ENCODE measurements around the gene TSC22D2.

The TSC22D2 gene

GRCh38 chr3:150391161-150391560 is 16.9 kb upstream of the TSC22D2 start:
- ATAC-seq (ENCODE audit: low read depth) = peak; percentile 61
- Histone ChIP-seq H3K9me3 (ENCODE audit: severe bottlenecking) (no peaks in the 10 kb centered on the region), H3K27ac (ENCODE audit: poor library complexity, severe bottlenecking) (no peak overlapping the region), H3K27me3 (ENCODE audit: insufficient read depth, poor library complexity, severe bottlenecking) (no peaks in the 10 kb centered on the region), H3K36me3 (ENCODE audit: low read depth) (no peaks in the 10 kb centered on the region), H3K4me1 (ENCODE audit: insufficient read depth, poor library complexity, severe bottlenecking) (peaks cover 10% of the 10 kb centered on the region), H3K4me3 (ENCODE audit: severe bottlenecking) (no peak overlapping the region)
- TF ChIP-seq CTCF (IDR thresholded peaks at IDR 0.05; ENCODE audit: poor library complexity, severe bottlenecking) = no peak
- DNase-seq (ENCODE audit: low spot score) = no peak

GRCh38 chr3:150393745-150394144 is 14.4 kb upstream of the TSC22D2 start:
- ATAC-seq (ENCODE audit: low read depth) = no peak
- Histone ChIP-seq H3K9me3 (ENCODE audit: severe bottlenecking) (no peaks in the 10 kb centered on the region), H3K27ac (ENCODE audit: poor library complexity, severe bottlenecking) (no peak overlapping the region), H3K27me3 (ENCODE audit: insufficient read depth, poor library complexity, severe bottlenecking) (no peaks in the 10 kb centered on the region), H3K4me1 (ENCODE audit: insufficient read depth, poor library complexity, severe bottlenecking) (peaks cover 10% of the 10 kb centered on the region), H3K36me3 (ENCODE audit: low read depth) (no peaks in the 10 kb centered on the region), H3K4me3 (ENCODE audit: severe bottlenecking) (no peak overlapping the region)
- no peak for TF ChIP-seq CTCF (IDR thresholded peaks at IDR 0.05; ENCODE audit: poor library complexity, severe bottlenecking)
- no peak for DNase-seq (ENCODE audit: low spot score)

- H3K4me3 ChIP-seq (ENCODE audit: severe bottlenecking) = no peak overlapping the region
- no peak overlapping the region for H3K27ac ChIP-seq (ENCODE audit: poor library complexity, severe bottlenecking)
- ATAC-seq (ENCODE audit: low read depth) = no peak
Measured at GRCh38 chr3:150394606-150395005, 13.5 kb upstream of the TSC22D2 start.

GRCh38 chr3:150396491-150396890 is 11.6 kb upstream of the TSC22D2 start:
- Histone ChIP-seq H3K36me3 (ENCODE audit: low read depth) (no peaks in the 10 kb centered on the region), H3K9me3 (ENCODE audit: severe bottlenecking) (no peaks in the 10 kb centered on the region), H3K27ac (ENCODE audit: poor library complexity, severe bottlenecking) (no peak overlapping the region), H3K4me1 (ENCODE audit: insufficient read depth, poor library complexity, severe bottlenecking) (peaks cover 10% of the 10 kb centered on the region), H3K4me3 (ENCODE audit: severe bottlenecking) (no peak overlapping the region), H3K27me3 (ENCODE audit: insufficient read depth, poor library complexity, severe bottlenecking) (no peaks in the 10 kb centered on the region)
- no peak for DNase-seq (ENCODE audit: low spot score)
- ATAC-seq (ENCODE audit: low read depth) = no peak
- TF ChIP-seq CTCF (IDR thresholded peaks at IDR 0.05; ENCODE audit: poor library complexity, severe bottlenecking) = no peak

More at GRCh38 chr3:150394606-150395005, 13.5 kb upstream of the TSC22D2 start:
- no peaks in the 10 kb centered on the region for H3K27me3 ChIP-seq (ENCODE audit: insufficient read depth, poor library complexity, severe bottlenecking)
- DNase-seq (ENCODE audit: low spot score) = no peak
- TF ChIP-seq CTCF (IDR thresholded peaks at IDR 0.05; ENCODE audit: poor library complexity, severe bottlenecking) = no peak
- no peaks in the 10 kb centered on the region for H3K36me3 ChIP-seq (ENCODE audit: low read depth)
- peaks cover 10% of the 10 kb centered on the region for H3K4me1 ChIP-seq (ENCODE audit: insufficient read depth, poor library complexity, severe bottlenecking)
- no peaks in the 10 kb centered on the region for H3K9me3 ChIP-seq (ENCODE audit: severe bottlenecking)

- H3K27ac ChIP-seq (ENCODE audit: poor library complexity, severe bottlenecking) = no peak overlapping the region
Measured at GRCh38 chr3:150396956-150397550, 11.0 kb upstream of the TSC22D2 start.

More at GRCh38 chr3:150396956-150397550, 11.0 kb upstream of the TSC22D2 start:
- Histone ChIP-seq H3K27me3 (ENCODE audit: insufficient read depth, poor library complexity, severe bottlenecking) (no peaks in the 10 kb centered on the region), H3K4me1 (ENCODE audit: insufficient read depth, poor library complexity, severe bottlenecking) (peaks cover 10% of the 10 kb centered on the region), H3K36me3 (ENCODE audit: low read depth) (no peaks in the 10 kb centered on the region), H3K9me3 (ENCODE audit: severe bottlenecking) (no peaks in the 10 kb centered on the region), H3K4me3 (ENCODE audit: severe bottlenecking) (no peak overlapping the region)
- DNase-seq (ENCODE audit: low spot score) (no peak), ATAC-seq (ENCODE audit: low read depth) (no peak)
- TF ChIP-seq CTCF (IDR thresholded peaks at IDR 0.05; ENCODE audit: poor library complexity, severe bottlenecking) = no peak
